GM12892 (cell line): ENCODE data around the gene MIX23.

Experiments
- POLR2A ChIP-seq: IDR thresholded peaks from 2 replicates; pipeline ENCODE4 v1.6.1; 2011; ENCODE audit warnings: low read depth, low read length, control low read depth
- POLR2AphosphoS5 ChIP-seq: IDR thresholded peaks from 2 replicates; pipeline ENCODE4 v1.6.1; 2011; ENCODE audit warnings: low read depth, low read length, control low read depth

- TF ChIP-seq POLR2AphosphoS5 (no peak), POLR2A (no peak)
Measured at GRCh38 chr3:122324871-122325323, 58.1 kb downstream of the MIX23 start, which contains the start of gene CSTA.
